ENCODE data around the gene GM2A. TPM values are rescaled to one million over a fixed set of nuclear protein-coding genes. Genes with fewer than 3 reads are reported as not detected.
"Not testable (repeated sequence)": the region's sequence is repeated elsewhere in the genome, so short reads cannot be mapped to it uniquely, and the experiment has no call there.

Gene GM2A
- polyA plus RNA-seq, 1 donor = 19.0 TPM

GRCh38 chr5:151285683-151286082 is 32.7 kb downstream of the GM2A start:
- no peak for DNase-seq (ENCODE audit: low read depth)

GRCh38 chr5:151286246-151286645 is 33.3 kb downstream of the GM2A start:
- no peak for DNase-seq (ENCODE audit: low read depth)

GRCh38 chr5:151288180-151288579 is 35.2 kb downstream of the GM2A start:
- DNase-seq (ENCODE audit: low read depth) = no peak

GRCh38 chr5:151293624-151294023 is 40.6 kb downstream of the GM2A start:
- DNase-seq (ENCODE audit: low read depth) = no peak

- DNase-seq (ENCODE audit: low read depth) = no peak
Measured at GRCh38 chr5:151295138-151295537, 42.2 kb downstream of the GM2A start.

- peak; percentile 24 for DNase-seq (ENCODE audit: low read depth)
Measured at GRCh38 chr5:151295791-151296477, 42.9 kb downstream of the GM2A start.

- no peak for DNase-seq (ENCODE audit: low read depth)
Measured at GRCh38 chr5:151296478-151296830, 43.5 kb downstream of the GM2A start.

- DNase-seq (ENCODE audit: low read depth) = no peak
Measured at GRCh38 chr5:151296974-151297373, 44.0 kb downstream of the GM2A start.

GRCh38 chr5:151298063-151298855 is 45.3 kb downstream of the GM2A start:
- no peak for DNase-seq (ENCODE audit: low read depth)

GRCh38 chr5:151303666-151304065 is 50.7 kb downstream of the GM2A start, which contains the start of gene SLC36A3:
Gene SLC36A3 (minus strand): TSS chr5:151303766. CDS start chr5:151303354, 412 bp downstream.
- DNase-seq (ENCODE audit: low read depth) = no peak

GRCh38 chr5:151309266-151309665 is 56.3 kb downstream of the GM2A start:
- DNase-seq (ENCODE audit: low read depth) = not testable (repeated sequence)

- not testable (repeated sequence) for DNase-seq (ENCODE audit: low read depth)
Measured at GRCh38 chr5:151309821-151310220, 56.8 kb downstream of the GM2A start.

- no peak for DNase-seq (ENCODE audit: low read depth)
Measured at GRCh38 chr5:151310932-151311331, 57.9 kb downstream of the GM2A start.

GRCh38 chr5:151312756-151313324 is 59.9 kb downstream of the GM2A start:
- no peak for DNase-seq (ENCODE audit: low read depth)

- DNase-seq (ENCODE audit: low read depth) = no peak
Measured at GRCh38 chr5:151313357-151313756, 60.4 kb downstream of the GM2A start.

- DNase-seq (ENCODE audit: low read depth) = no peak
Measured at GRCh38 chr5:151315998-151316597, 63.1 kb downstream of the GM2A start.

GRCh38 chr5:151317871-151318270 is 64.9 kb downstream of the GM2A start:
- no peak for DNase-seq (ENCODE audit: low read depth)

- peak; percentile 71 for DNase-seq (ENCODE audit: low read depth)
Measured at GRCh38 chr5:151318850-151319732, 66.1 kb downstream of the GM2A start.
